SK-N-SH treated with all-trans-retinoic acid at 6 μM for 48 hours (cell line): ENCODE data around the gene CD4.

ENCODE experiments used
- ATAC-seq: fragments of 200-7000 bp; cut with Tn5 transposase; 3 replicates; pipeline ENCODE4 v1.9.1; 2020; ENCODE audit warnings: mild to moderate bottlenecking, moderate library complexity
- ARNTL ChIP-seq: fragments of 450-650 bp; formaldehyde crosslinking; IDR thresholded peaks from 2 replicates; pipeline ENCODE4 v1.5.0; 2020; ENCODE audit warnings: low read depth, mild to moderate bottlenecking, moderate library complexity, borderline replicate concordance
- CSDC2 ChIP-seq: fragments of 250-450 bp; sonication (Bioruptor Pico); IDR thresholded peaks from 2 replicates; pipeline ENCODE4 v1.5.0; 2020; ENCODE audit warnings: mild to moderate bottlenecking, moderate library complexity
- ESRRG ChIP-seq: fragments of 250-450 bp; sonication (Bioruptor Pico); IDR thresholded peaks from 2 replicates; pipeline ENCODE4 v1.6.1; 2021; ENCODE audit warnings: mild to moderate bottlenecking
- ISL1 ChIP-seq: fragments of 250-450 bp; sonication (Bioruptor Pico); IDR thresholded peaks from 2 replicates; pipeline ENCODE4 v2.1.2; 2022; ENCODE audit warnings: mild to moderate bottlenecking, moderate library complexity
- OSR1 ChIP-seq: fragments of 250-450 bp; sonication (Bioruptor Pico); IDR thresholded peaks from 2 replicates; pipeline ENCODE4 v1.8.0; 2022; ENCODE audit warnings: moderate library complexity, mild to moderate bottlenecking, inconsistent platforms
- PPARA ChIP-seq: fragments of 250-450 bp; sonication (Bioruptor Pico); IDR thresholded peaks from 2 replicates; pipeline ENCODE4 v1.5.0; 2020; ENCODE audit warnings: mild to moderate bottlenecking, borderline replicate concordance
- RARB ChIP-seq: fragments of 250-450 bp; sonication (Bioruptor Pico); IDR thresholded peaks from 2 replicates; pipeline ENCODE4 v1.8.0; 2021; ENCODE audit warnings: mild to moderate bottlenecking, moderate library complexity
- SNAI2 ChIP-seq: fragments of 250-450 bp; sonication (Bioruptor Pico); IDR thresholded peaks from 2 replicates; pipeline ENCODE4 v1.5.0; 2020; ENCODE audit warnings: mild to moderate bottlenecking, moderate library complexity
- TCF4 ChIP-seq: fragments of 250-450 bp; sonication (Bioruptor Pico); IDR thresholded peaks from 2 replicates; pipeline ENCODE4 v1.8.0; 2021; ENCODE audit warnings: mild to moderate bottlenecking, moderate library complexity, borderline replicate concordance
- TOX ChIP-seq: fragments of 250-450 bp; sonication (Bioruptor Pico); IDR thresholded peaks from 2 replicates; pipeline ENCODE4 v1.8.0; 2021; ENCODE audit warnings: mild to moderate bottlenecking, moderate library complexity, borderline replicate concordance
- ZC3H10 ChIP-seq: fragments of 250-450 bp; sonication (Bioruptor Pico); IDR thresholded peaks from 2 replicates; pipeline ENCODE4 v1.5.1; 2021; ENCODE audit warnings: mild to moderate bottlenecking, moderate library complexity
- ZNF565 ChIP-seq: fragments of 450-650 bp; formaldehyde crosslinking; conservative IDR thresholded peaks from 2 replicates; pipeline ENCODE4 v1.5.0; 2020; ENCODE audit warnings: low read depth, mild to moderate bottlenecking, moderate library complexity
- ZNF70 ChIP-seq: fragments of 450-650 bp; formaldehyde crosslinking; IDR thresholded peaks from 2 replicates; pipeline ENCODE4 v1.5.0; 2020; ENCODE audit warnings: mild to moderate bottlenecking, moderate library complexity
- ZNF8 ChIP-seq: fragments of 450-650 bp; formaldehyde crosslinking; IDR thresholded peaks from 2 replicates; pipeline ENCODE4 v1.5.0; 2020; ENCODE audit warnings: mild to moderate bottlenecking, moderate library complexity
- TF ChIP-seq, protein P1 (sequence below): fragments of 250-450 bp; sonication (Bioruptor Pico); IDR thresholded peaks from 2 replicates; pipeline ENCODE4 v1.8.0; 2021; ENCODE audit warnings: low read depth, mild to moderate bottlenecking, moderate library complexity, borderline replicate concordance
- TF ChIP-seq, protein P2 (sequence below): fragments of 250-450 bp; sonication (Bioruptor Pico); IDR thresholded peaks from 2 replicates; pipeline ENCODE4 v1.8.0; 2020; ENCODE audit warnings: mild to moderate bottlenecking, moderate library complexity, borderline replicate concordance
- TF ChIP-seq, protein P3 (sequence below): fragments of 250-450 bp; sonication (Bioruptor Pico); IDR thresholded peaks from 2 replicates; pipeline ENCODE4 v1.5.1; 2020; ENCODE audit warnings: low read depth, mild to moderate bottlenecking, moderate library complexity
- TF ChIP-seq, protein P4 (sequence below): fragments of 250-450 bp; sonication (Bioruptor Pico); IDR thresholded peaks from 2 replicates; pipeline ENCODE4 v1.5.1; 2021; ENCODE audit warnings: mild to moderate bottlenecking, moderate library complexity
- TF ChIP-seq, protein P5 (sequence below): fragments of 250-450 bp; sonication (Bioruptor Pico); IDR thresholded peaks from 2 replicates; pipeline ENCODE4 v1.5.0; 2020; ENCODE audit warnings: mild to moderate bottlenecking, moderate library complexity

Gene CD4

DNA sequence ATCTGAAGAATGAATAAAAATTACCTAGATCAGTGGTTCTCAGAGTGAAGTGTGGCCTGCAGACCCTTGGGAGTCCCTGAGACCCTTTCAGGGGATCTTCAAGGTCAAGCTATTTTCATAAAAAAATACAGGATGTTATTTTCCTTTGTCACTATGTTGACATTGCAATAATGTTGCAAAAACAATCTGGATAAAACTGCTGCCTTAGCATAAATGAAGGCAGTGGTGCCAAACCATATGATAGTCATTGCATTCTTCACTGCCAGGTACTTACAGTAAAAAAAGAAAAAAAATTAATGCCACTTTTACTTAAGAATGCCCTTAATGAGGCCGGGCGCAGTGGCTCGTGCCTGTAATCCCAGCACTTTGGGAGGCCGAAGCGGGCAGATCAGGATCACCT lies 2.0 kb upstream of the CD4 start:
- ATAC-seq: no peak

DNA sequence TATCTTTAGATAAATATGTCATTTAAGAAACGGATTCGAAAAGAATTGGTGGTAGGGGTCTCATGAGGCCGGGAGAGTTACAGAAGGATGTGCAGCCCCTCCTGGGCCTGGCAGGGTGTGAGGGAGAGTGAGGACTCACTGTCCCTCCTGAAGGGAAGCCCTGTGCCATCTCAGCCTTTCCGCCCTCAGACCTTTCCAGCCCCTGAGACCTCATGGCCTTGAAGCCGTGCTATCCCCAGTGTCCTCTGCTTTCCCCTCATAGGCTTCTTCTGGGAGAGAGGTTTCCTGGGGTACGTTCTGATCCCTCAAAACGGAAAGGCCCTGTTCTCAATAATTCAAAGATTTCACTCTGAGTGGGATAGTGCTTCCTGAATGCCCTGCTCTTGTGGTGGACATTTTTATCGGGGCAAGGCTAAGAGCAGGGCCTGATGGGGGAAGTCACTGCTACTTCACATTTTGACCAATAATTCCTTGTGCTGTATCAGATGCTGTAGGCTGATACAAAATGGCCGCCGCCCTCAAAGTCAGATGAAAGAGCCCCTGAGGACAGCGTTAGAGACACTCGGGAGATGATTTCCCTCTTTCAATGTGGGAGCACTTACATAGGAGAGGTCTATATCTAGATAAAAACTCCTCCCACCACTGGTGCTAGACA lies 1.3 kb downstream of the CD4 start:
- ATAC-seq: no peak
- TF ChIP-seq TOX (CRISPR knock-in tag) (no peak), ZNF8 (CRISPR knock-in tag) (no peak), ARNTL (no peak), ZNF70 (CRISPR knock-in tag) (no peak), ISL1 (CRISPR knock-in tag) (no peak), ZNF565 (CRISPR knock-in tag) (no peak), OSR1 (CRISPR knock-in tag) (no peak), PPARA (CRISPR knock-in tag) (no peak), CSDC2 (CRISPR knock-in tag) (no peak), ZC3H10 (CRISPR knock-in tag) (no peak), TCF4 (CRISPR knock-in tag) (no peak), SNAI2 (no peak)
- TF ChIP-seq, protein P1, sequence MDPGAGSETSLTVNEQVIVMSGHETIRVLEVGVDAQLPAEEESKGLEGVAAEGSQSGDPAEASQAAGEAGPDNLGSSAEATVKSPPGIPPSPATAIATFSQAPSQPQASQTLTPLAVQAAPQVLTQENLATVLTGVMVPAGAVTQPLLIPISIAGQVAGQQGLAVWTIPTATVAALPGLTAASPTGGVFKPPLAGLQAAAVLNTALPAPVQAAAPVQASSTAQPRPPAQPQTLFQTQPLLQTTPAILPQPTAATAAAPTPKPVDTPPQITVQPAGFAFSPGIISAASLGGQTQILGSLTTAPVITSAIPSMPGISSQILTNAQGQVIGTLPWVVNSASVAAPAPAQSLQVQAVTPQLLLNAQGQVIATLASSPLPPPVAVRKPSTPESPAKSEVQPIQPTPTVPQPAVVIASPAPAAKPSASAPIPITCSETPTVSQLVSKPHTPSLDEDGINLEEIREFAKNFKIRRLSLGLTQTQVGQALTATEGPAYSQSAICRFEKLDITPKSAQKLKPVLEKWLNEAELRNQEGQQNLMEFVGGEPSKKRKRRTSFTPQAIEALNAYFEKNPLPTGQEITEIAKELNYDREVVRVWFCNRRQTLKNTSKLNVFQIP: no peak
- TF ChIP-seq, protein P2, sequence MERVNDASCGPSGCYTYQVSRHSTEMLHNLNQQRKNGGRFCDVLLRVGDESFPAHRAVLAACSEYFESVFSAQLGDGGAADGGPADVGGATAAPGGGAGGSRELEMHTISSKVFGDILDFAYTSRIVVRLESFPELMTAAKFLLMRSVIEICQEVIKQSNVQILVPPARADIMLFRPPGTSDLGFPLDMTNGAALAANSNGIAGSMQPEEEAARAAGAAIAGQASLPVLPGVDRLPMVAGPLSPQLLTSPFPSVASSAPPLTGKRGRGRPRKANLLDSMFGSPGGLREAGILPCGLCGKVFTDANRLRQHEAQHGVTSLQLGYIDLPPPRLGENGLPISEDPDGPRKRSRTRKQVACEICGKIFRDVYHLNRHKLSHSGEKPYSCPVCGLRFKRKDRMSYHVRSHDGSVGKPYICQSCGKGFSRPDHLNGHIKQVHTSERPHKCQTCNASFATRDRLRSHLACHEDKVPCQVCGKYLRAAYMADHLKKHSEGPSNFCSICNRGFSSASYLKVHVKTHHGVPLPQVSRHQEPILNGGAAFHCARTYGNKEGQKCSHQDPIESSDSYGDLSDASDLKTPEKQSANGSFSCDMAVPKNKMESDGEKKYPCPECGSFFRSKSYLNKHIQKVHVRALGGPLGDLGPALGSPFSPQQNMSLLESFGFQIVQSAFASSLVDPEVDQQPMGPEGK (CRISPR knock-in tag): no peak
- TF ChIP-seq, protein P3, sequence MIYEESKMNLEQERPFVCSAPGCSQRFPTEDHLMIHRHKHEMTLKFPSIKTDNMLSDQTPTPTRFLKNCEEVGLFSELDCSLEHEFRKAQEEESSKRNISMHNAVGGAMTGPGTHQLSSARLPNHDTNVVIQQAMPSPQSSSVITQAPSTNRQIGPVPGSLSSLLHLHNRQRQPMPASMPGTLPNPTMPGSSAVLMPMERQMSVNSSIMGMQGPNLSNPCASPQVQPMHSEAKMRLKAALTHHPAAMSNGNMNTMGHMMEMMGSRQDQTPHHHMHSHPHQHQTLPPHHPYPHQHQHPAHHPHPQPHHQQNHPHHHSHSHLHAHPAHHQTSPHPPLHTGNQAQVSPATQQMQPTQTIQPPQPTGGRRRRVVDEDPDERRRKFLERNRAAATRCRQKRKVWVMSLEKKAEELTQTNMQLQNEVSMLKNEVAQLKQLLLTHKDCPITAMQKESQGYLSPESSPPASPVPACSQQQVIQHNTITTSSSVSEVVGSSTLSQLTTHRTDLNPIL (CRISPR knock-in tag): no peak

More for the DNA sequence above, 2.0 kb upstream of the CD4 start:
- TF ChIP-seq RARB: no peak
- TF ChIP-seq, protein P3 (CRISPR knock-in tag): no peak
- TF ChIP-seq SNAI2: no peak
- TF ChIP-seq, all 23 proteins: peak for 0

DNA sequence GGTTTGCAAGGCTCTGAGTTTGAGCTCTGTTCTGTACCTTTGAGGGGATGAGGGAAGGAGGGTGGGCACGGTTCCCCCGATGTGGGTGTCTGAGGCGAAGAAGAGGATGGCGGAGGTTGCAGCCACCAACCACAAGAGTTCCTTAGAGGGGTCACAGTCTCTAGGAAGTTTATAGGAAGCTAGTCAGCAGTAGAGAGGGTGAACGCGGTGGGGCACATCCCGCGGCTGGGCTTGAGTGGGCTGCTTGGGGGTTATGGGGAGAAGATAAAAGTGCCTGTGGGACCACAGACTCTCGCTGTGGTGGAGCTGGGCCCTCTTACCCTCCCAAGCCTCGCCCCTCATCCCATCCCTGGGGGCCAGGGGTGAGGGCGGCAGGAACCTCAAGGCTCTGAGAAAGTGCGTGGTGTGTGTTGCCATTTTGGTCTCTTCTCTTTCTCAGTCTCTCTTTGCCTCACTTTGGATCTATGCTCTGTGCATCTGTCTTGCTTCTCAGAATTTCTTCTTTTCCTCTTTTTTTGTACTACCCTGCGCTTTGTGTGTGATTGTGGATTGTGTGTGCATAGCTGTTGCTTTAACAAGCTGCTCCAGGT lies 2.7 kb downstream of the CD4 start:
- ATAC-seq: no peak
- no peak for TF ChIP-seq ZC3H10 (CRISPR knock-in tag)
- TF ChIP-seq PPARA (CRISPR knock-in tag): no peak
- TF ChIP-seq, protein P4, sequence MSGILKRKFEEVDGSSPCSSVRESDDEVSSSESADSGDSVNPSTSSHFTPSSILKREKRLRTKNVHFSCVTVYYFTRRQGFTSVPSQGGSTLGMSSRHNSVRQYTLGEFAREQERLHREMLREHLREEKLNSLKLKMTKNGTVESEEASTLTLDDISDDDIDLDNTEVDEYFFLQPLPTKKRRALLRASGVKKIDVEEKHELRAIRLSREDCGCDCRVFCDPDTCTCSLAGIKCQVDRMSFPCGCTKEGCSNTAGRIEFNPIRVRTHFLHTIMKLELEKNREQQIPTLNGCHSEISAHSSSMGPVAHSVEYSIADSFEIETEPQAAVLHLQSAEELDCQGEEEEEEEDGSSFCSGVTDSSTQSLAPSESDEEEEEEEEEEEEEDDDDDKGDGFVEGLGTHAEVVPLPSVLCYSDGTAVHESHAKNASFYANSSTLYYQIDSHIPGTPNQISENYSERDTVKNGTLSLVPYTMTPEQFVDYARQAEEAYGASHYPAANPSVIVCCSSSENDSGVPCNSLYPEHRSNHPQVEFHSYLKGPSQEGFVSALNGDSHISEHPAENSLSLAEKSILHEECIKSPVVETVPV (CRISPR knock-in tag): no peak
- TF ChIP-seq, all 23 proteins: peak for 0

DNA sequence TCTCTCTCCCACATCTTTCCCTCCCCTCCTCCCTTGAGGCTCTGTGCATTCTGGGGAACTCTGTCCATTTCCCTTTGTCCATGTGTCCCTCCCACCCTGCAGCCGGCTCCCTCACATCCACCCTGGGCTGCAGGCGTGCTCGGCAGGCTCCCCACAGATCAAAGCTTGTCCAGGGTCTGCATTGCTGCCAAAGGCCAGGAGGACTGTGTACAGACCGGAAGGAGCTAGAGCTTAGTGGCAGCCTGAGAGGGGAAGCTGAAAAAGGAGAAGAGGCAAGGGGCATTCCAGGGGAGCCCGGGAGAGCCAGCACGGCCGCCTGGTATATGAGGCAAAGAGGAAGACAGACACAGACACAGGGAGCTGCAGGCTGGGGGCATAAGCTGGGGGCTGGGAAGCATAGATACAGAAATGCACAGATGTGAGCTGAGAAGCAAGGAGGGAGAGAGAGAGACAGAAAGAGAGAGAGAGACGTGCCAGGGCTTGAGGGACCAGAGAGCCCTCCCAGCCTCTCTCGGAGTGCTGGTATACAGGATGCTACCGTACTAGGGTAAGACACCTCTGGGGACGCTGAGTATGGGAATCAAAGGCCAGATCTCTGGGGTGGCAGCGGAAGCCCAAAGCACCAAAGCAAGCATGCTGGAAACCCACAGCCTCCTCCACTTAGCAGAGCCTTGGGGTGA lies 3.3 kb downstream of the CD4 start:
- TF ChIP-seq ZNF565 (CRISPR knock-in tag): no peak
- TF ChIP-seq, all 23 proteins: peak for 0
- peak; percentile 56 for ATAC-seq

DNA sequence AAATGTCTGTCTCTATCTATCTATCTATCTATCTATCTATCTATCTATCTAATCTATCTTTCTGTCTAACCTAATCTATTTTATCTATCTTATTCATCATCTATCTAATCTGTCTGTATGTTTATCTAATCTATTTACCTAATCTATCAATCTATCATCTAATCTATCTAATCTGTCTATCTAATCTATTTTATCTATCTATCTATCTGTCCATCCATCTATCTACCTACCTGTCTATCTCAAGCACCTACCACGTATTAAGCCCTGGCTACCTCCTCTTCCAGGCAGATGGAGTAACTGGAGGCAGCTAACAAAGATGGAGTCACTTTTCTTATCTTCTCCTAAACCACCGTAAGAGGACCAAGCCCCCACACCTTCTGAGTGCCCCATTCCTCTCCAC lies 5.8 kb downstream of the CD4 start:
- no peak for ATAC-seq
- TF ChIP-seq ESRRG (CRISPR knock-in tag): no peak
- TF ChIP-seq TOX (CRISPR knock-in tag): no peak
- TF ChIP-seq ISL1 (CRISPR knock-in tag): no peak
- TF ChIP-seq ZNF70 (CRISPR knock-in tag): no peak
- TF ChIP-seq ZNF565 (CRISPR knock-in tag): no peak
- TF ChIP-seq, protein P5, sequence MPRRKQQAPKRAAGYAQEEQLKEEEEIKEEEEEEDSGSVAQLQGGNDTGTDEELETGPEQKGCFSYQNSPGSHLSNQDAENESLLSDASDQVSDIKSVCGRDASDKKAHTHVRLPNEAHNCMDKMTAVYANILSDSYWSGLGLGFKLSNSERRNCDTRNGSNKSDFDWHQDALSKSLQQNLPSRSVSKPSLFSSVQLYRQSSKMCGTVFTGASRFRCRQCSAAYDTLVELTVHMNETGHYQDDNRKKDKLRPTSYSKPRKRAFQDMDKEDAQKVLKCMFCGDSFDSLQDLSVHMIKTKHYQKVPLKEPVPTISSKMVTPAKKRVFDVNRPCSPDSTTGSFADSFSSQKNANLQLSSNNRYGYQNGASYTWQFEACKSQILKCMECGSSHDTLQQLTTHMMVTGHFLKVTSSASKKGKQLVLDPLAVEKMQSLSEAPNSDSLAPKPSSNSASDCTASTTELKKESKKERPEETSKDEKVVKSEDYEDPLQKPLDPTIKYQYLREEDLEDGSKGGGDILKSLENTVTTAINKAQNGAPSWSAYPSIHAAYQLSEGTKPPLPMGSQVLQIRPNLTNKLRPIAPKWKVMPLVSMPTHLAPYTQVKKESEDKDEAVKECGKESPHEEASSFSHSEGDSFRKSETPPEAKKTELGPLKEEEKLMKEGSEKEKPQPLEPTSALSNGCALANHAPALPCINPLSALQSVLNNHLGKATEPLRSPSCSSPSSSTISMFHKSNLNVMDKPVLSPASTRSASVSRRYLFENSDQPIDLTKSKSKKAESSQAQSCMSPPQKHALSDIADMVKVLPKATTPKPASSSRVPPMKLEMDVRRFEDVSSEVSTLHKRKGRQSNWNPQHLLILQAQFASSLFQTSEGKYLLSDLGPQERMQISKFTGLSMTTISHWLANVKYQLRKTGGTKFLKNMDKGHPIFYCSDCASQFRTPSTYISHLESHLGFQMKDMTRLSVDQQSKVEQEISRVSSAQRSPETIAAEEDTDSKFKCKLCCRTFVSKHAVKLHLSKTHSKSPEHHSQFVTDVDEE: no peak
- TF ChIP-seq, protein P2 (CRISPR knock-in tag): no peak
